Nephron progenitor cell (in vitro differentiated cells): ENCODE results near the gene CHST9.

ENCODE experiments used
- DNase-seq: peaks from one replicate; pipeline ENCODE4 v3.0.0; 2021
- H3K27ac Mint-ChIP-seq: 2 replicates; pipeline ENCODE4 v1.8.0; 2021; ENCODE audit warnings: mild to moderate bottlenecking, moderate library complexity, mixed read lengths
- H3K27me3 Mint-ChIP-seq: 2 replicates; pipeline ENCODE4 v1.8.0; 2021; ENCODE audit warnings: mild to moderate bottlenecking, low read depth, mixed read lengths; ENCODE audit not compliant: poor library complexity
- H3K36me3 Mint-ChIP-seq: 2 replicates; pipeline ENCODE4 v1.8.0; 2021; ENCODE audit warnings: low read depth, mixed read lengths
- H3K4me1 Mint-ChIP-seq: 2 replicates; pipeline ENCODE4 v1.8.0; 2021; ENCODE audit warnings: mixed read lengths
- H3K4me3 Mint-ChIP-seq: 2 replicates; pipeline ENCODE4 v1.8.0; 2021; ENCODE audit warnings: mild to moderate bottlenecking, moderate library complexity, mixed read lengths
- H3K9me3 Mint-ChIP-seq: 2 replicates; pipeline ENCODE4 v1.8.0; 2021; ENCODE audit warnings: mild to moderate bottlenecking, moderate library complexity, mixed read lengths
- CTCF ChIP-seq: fragments of 200-600 bp; sonication (generic); IDR thresholded peaks from 2 replicates; pipeline ENCODE4 v1.5.0; 2021; ENCODE audit warnings: antibody characterized with exemption

Gene CHST9

GRCh38 chr18:27014841-27015240, 170.3 kb downstream of the CHST9 start:
- no peak for DNase-seq
- Mint-ChIP-seq H3K4me1 (peaks cover 4% of the 10 kb centered on the region), H3K27me3 (no peaks in the 10 kb centered on the region), H3K9me3 (peaks cover 4% of the 10 kb centered on the region), H3K27ac (no peak overlapping the region), H3K36me3 (no peaks in the 10 kb centered on the region), H3K4me3 (no peak overlapping the region)
- no peak for TF ChIP-seq CTCF

GRCh38 chr18:27010784-27011183, 174.3 kb downstream of the CHST9 start:
- H3K27ac Mint-ChIP-seq, result no peak overlapping the region
- no peak for TF ChIP-seq CTCF

GRCh38 chr18:27009293-27009692, 175.8 kb downstream of the CHST9 start:
- no peaks in the 10 kb centered on the region for H3K36me3 Mint-ChIP-seq
- H3K4me3 Mint-ChIP-seq, result no peak overlapping the region
- H3K4me1 Mint-ChIP-seq, result peaks cover 4% of the 10 kb centered on the region
- no peak for DNase-seq
- peaks cover 4% of the 10 kb centered on the region for H3K9me3 Mint-ChIP-seq
- TF ChIP-seq CTCF, result no peak
- H3K27ac Mint-ChIP-seq, result no peak overlapping the region
- H3K27me3 Mint-ChIP-seq, result peaks cover 6% of the 10 kb centered on the region

More at GRCh38 chr18:27010784-27011183, 174.3 kb downstream of the CHST9 start:
- Mint-ChIP-seq H3K4me3 (no peak overlapping the region), H3K4me1 (peaks cover 4% of the 10 kb centered on the region), H3K27me3 (peaks cover 6% of the 10 kb centered on the region), H3K9me3 (peaks cover 4% of the 10 kb centered on the region), H3K36me3 (no peaks in the 10 kb centered on the region)
- no peak for DNase-seq

- Mint-ChIP-seq H3K27me3 (peaks cover 6% of the 10 kb centered on the region), H3K4me3 (no peak overlapping the region), H3K4me1 (peaks cover 9% of the 10 kb centered on the region), H3K36me3 (no peaks in the 10 kb centered on the region), H3K9me3 (peaks cover 4% of the 10 kb centered on the region), H3K27ac (no peak overlapping the region)
- no peak for DNase-seq
- TF ChIP-seq CTCF, result no peak
Observed at GRCh38 chr18:27008575-27008974, 176.5 kb downstream of the CHST9 start.

GRCh38 chr18:27007880-27008279, 177.2 kb downstream of the CHST9 start:
- DNase-seq, result no peak
- H3K27ac Mint-ChIP-seq, result no peak overlapping the region
- H3K36me3 Mint-ChIP-seq, result no peaks in the 10 kb centered on the region
- H3K9me3 Mint-ChIP-seq, result peaks cover 4% of the 10 kb centered on the region
- peaks cover 9% of the 10 kb centered on the region for H3K4me1 Mint-ChIP-seq
- H3K4me3 Mint-ChIP-seq, result no peak overlapping the region
- peaks cover 6% of the 10 kb centered on the region for H3K27me3 Mint-ChIP-seq
- TF ChIP-seq CTCF, result no peak

- DNase-seq, result no peak
- Mint-ChIP-seq H3K27ac (no peak overlapping the region), H3K9me3 (peaks cover 3% of the 10 kb centered on the region), H3K36me3 (no peaks in the 10 kb centered on the region), H3K4me1 (peaks cover 13% of the 10 kb centered on the region), H3K4me3 (no peak overlapping the region), H3K27me3 (peaks cover 6% of the 10 kb centered on the region)
- peak; percentile 39 for TF ChIP-seq CTCF
Observed at GRCh38 chr18:27005589-27005988, 179.5 kb downstream of the CHST9 start.
